IMR-90 (cell line): ENCODE data around the gene PPFIBP2. TPM values are rescaled to one million over a fixed set of nuclear protein-coding genes. Genes with fewer than 3 reads are reported as not detected.

Source experiments
- ATAC-seq: fragments of 200-7000 bp; cut with Tn5 transposase; 2 replicates; pipeline ENCODE4 v1.9.1; 2020; ENCODE audit warnings: low read depth, mild to moderate bottlenecking, moderate library complexity
- BruUV-seq: library from RNA; stranded (reverse); fragments of 400-500 nt; replicated peaks from 2 replicates; lab custom pipeline; 2021; lab: Mats Ljungman, UMichigan
- CTCF ChIA-PET: fragments of 300-600 bp; formaldehyde crosslinking; extraction: SDS; loops from one replicate; lab custom pipeline; 2021; ENCODE audit warnings: antibody characterized with exemption; lab: Yijun Ruan, JAX
- POLR2A ChIA-PET: fragments of 300-600 bp; sonication (Branson Sonifier 250); formaldehyde crosslinking; loops from one replicate; lab custom pipeline; 2022; ENCODE audit warnings: antibody characterized with exemption; ENCODE audit not compliant: unreplicated experiment; lab: Charles Lee
- DNase-seq: peaks from one replicate; pipeline ENCODE4 v3.0.0; 2013
- H2AFZ ChIP-seq: replicated peaks from 2 replicates; pipeline ENCODE3; 2013; ENCODE audit warnings: low read length, mild to moderate bottlenecking; ENCODE audit not compliant: poor library complexity
- H2AK5ac ChIP-seq: 2 replicates; pipeline ENCODE4 v1.6.1; 2013; ENCODE audit warnings: low read depth, low read length, inconsistent platforms
- H2AK9ac ChIP-seq: replicated peaks from 2 replicates; pipeline ENCODE3; 2013; ENCODE audit warnings: mild to moderate bottlenecking, low read depth, low read length, moderate library complexity; ENCODE audit not compliant: poor library complexity
- H2BK120ac ChIP-seq: 2 replicates; pipeline ENCODE4 v1.6.1; 2013; ENCODE audit warnings: low read depth, low read length, inconsistent platforms
- H2BK15ac ChIP-seq: 3 replicates; pipeline ENCODE4 v1.6.1; 2013; ENCODE audit warnings: low read depth, low read length, inconsistent platforms
- H2BK20ac ChIP-seq: 2 replicates; pipeline ENCODE4 v1.6.1; 2013; ENCODE audit warnings: low read depth, mild to moderate bottlenecking, inconsistent platforms, low read length, moderate library complexity
- H2BK5ac ChIP-seq: 2 replicates; pipeline ENCODE4 v1.6.1; 2013; ENCODE audit warnings: mild to moderate bottlenecking, low read depth, low read length, inconsistent platforms; ENCODE audit not compliant: poor library complexity, severe bottlenecking
- H3K14ac ChIP-seq: replicated peaks from 2 replicates; pipeline ENCODE4 v1.6.1; 2013; ENCODE audit warnings: low read depth, low read length, inconsistent platforms
- H3K18ac ChIP-seq: 2 replicates; pipeline ENCODE4 v1.6.1; 2013; ENCODE audit warnings: low read depth, low read length, control low read depth
- H3K23ac ChIP-seq: 2 replicates; pipeline ENCODE4 v1.6.1; 2013; ENCODE audit warnings: low read depth, low read length, inconsistent platforms
- H3K27ac ChIP-seq: 2 replicates; pipeline ENCODE4 v1.5.1; 2013; ENCODE audit warnings: mild to moderate bottlenecking, control low read depth, low read length; ENCODE audit not compliant: insufficient read depth
- H3K27me3 ChIP-seq: 2 replicates; pipeline ENCODE4 v1.6.1; 2013; ENCODE audit warnings: low read length; ENCODE audit not compliant: control insufficient read depth, insufficient read depth
- H3K36me3 ChIP-seq: 2 replicates; pipeline ENCODE4 v1.6.1; 2013; ENCODE audit warnings: low read length, mixed read lengths; ENCODE audit not compliant: control insufficient read depth, insufficient read depth
- H3K4ac ChIP-seq: 2 replicates; pipeline ENCODE4 v1.6.1; 2013; ENCODE audit warnings: low read depth, low read length, inconsistent platforms
- H3K4me1 ChIP-seq: 2 replicates; pipeline ENCODE4 v1.6.1; 2013; ENCODE audit warnings: low read length, mixed read lengths; ENCODE audit not compliant: control insufficient read depth, insufficient read depth
- H3K4me2 ChIP-seq: 2 replicates; pipeline ENCODE4 v1.6.1; 2013; ENCODE audit warnings: low read depth, mild to moderate bottlenecking, control low read depth, low read length, moderate library complexity
- H3K4me3 ChIP-seq: 2 replicates; pipeline ENCODE4 v1.5.1; 2013; ENCODE audit warnings: low read depth, mild to moderate bottlenecking, control low read depth, low read length, moderate library complexity; ENCODE audit not compliant: insufficient read depth
- H3K56ac ChIP-seq: 2 replicates; pipeline ENCODE4 v1.6.1; 2013; ENCODE audit warnings: low read length, inconsistent platforms; ENCODE audit not compliant: insufficient read depth; ENCODE audit errors: extremely low read depth
- H3K79me1 ChIP-seq, 2 experiments: 2 replicates each; pipeline ENCODE4 v1.6.1; 2013; ENCODE audit warnings: low read length in 2 of 2, inconsistent platforms in 1 of 2, low read depth in 1 of 2
- H3K9ac ChIP-seq: 2 replicates; pipeline ENCODE4 v1.6.1; 2013; ENCODE audit warnings: low read depth, low read length, control low read depth
- H3K9me1 ChIP-seq: 2 replicates; pipeline ENCODE4 v1.6.1; 2013; ENCODE audit warnings: low read length, inconsistent platforms; ENCODE audit not compliant: insufficient read depth
- H3K9me3 ChIP-seq: 2 replicates; pipeline ENCODE4 v1.6.1; 2013; ENCODE audit warnings: low read length; ENCODE audit not compliant: control insufficient read depth, insufficient read depth
- H4K20me1 ChIP-seq: 2 replicates; pipeline ENCODE4 v1.6.1; 2013; ENCODE audit warnings: low read length, inconsistent platforms; ENCODE audit not compliant: insufficient read depth
- H4K5ac ChIP-seq: 2 replicates; pipeline ENCODE4 v1.6.1; 2013; ENCODE audit warnings: mild to moderate bottlenecking, low read depth, low read length, control low read depth
- H4K8ac ChIP-seq, 2 experiments: 2 replicates each; pipeline ENCODE4 v1.6.1; 2013; ENCODE audit warnings: low read depth in 2 of 2, low read length in 2 of 2, control low read depth in 1 of 2, inconsistent platforms in 1 of 2
- H4K91ac ChIP-seq: 2 replicates; pipeline ENCODE4 v1.6.1; 2013; ENCODE audit warnings: low read depth, low read length, inconsistent platforms; ENCODE audit not compliant: insufficient read depth
- BHLHE40 ChIP-seq: fragments of 150-350 bp; IDR thresholded peaks from 2 replicates; pipeline ENCODE4 v1.6.1; 2016; ENCODE audit warnings: mild to moderate bottlenecking, low read depth, low read length
- CEBPB ChIP-seq: IDR thresholded peaks from 2 replicates; pipeline ENCODE4 v1.6.1; 2012; ENCODE audit warnings: low read depth, low read length, improper control_type of control experiment
- CHD1 ChIP-seq: IDR thresholded peaks from 2 replicates; pipeline ENCODE4 v1.6.1; 2012; ENCODE audit warnings: low read depth, low read length, improper control_type of control experiment
- ELK1 ChIP-seq: fragments of 150-350 bp; IDR thresholded peaks from 2 replicates; pipeline ENCODE4 v1.6.1; 2016; ENCODE audit warnings: low read depth, mild to moderate bottlenecking, low read length, moderate library complexity, borderline replicate concordance
- MAZ ChIP-seq: IDR thresholded peaks from 2 replicates; pipeline ENCODE4 v1.6.1; 2012; ENCODE audit warnings: low read depth, mild to moderate bottlenecking, low read length, improper control_type of control experiment, moderate library complexity, borderline replicate concordance
- MXI1 ChIP-seq: IDR thresholded peaks from 2 replicates; pipeline ENCODE4 v1.6.1; 2012; ENCODE audit warnings: low read depth, mild to moderate bottlenecking, low read length, moderate library complexity, borderline replicate concordance
- NFE2L2 ChIP-seq: fragments of 150-350 bp; IDR thresholded peaks from 2 replicates; pipeline ENCODE4 v1.6.1; 2016; ENCODE audit warnings: low read depth, mild to moderate bottlenecking, low read length
- POLR2A ChIP-seq: IDR thresholded peaks from 2 replicates; pipeline ENCODE4 v1.6.1; 2012; ENCODE audit warnings: mild to moderate bottlenecking, low read depth, low read length
- RAD21 ChIP-seq: IDR thresholded peaks from 2 replicates; pipeline ENCODE4 v1.6.1; 2012; ENCODE audit warnings: low read length, improper control_type of control experiment
- RCOR1 ChIP-seq: IDR thresholded peaks from 2 replicates; pipeline ENCODE4 v1.6.1; 2012; ENCODE audit warnings: mild to moderate bottlenecking, low read length, improper control_type of control experiment; ENCODE audit not compliant: insufficient replicate concordance
- RFX5 ChIP-seq: IDR thresholded peaks from 2 replicates; pipeline ENCODE4 v1.8.0; 2012; ENCODE audit warnings: low read depth, mild to moderate bottlenecking, low read length, moderate library complexity
- SMC3 ChIP-seq: fragments of 150-350 bp; IDR thresholded peaks from 2 replicates; pipeline ENCODE4 v1.6.1; 2016; ENCODE audit warnings: low read depth, mild to moderate bottlenecking, antibody characterized with exemption, low read length, moderate library complexity
- USF2 ChIP-seq: fragments of 150-350 bp; IDR thresholded peaks from 2 replicates; pipeline ENCODE4 v1.6.1; 2017; ENCODE audit warnings: mild to moderate bottlenecking, antibody characterized with exemption, low read length, low read depth
- WGBS, 2 experiments: methylation state at CpG; one replicate each; pipeline versions ENCODE4 v1.1.5 to v1.1.7; 2013; ENCODE audit warnings: missing lambda C conversion rate in 2 of 2; ENCODE audit not compliant: insufficient read length in 1 of 2; ENCODE audit errors: extremely low coverage in 2 of 2; 5-methylcytosine and 5-hydroxymethylcytosine counted together
- dilution Hi-C: fragments of 300-500 bp; cut with HindIII; formaldehyde crosslinking; loops from one replicate; pipeline ENCODE4 v1.14.3; 2018; ENCODE audit warnings: low sequenced_read_pairs; ENCODE audit not compliant: unreplicated experiment
- in situ Hi-C: fragments of 300-500 bp; cut with MboI; formaldehyde crosslinking; loops from 3 replicates; pipeline ENCODE4 v1.14.3; 2019; ENCODE audit warnings: low sequenced_read_pairs, inconsistent platforms, mixed read lengths
- intact Hi-C: fragments of 100-400 bp; cut with micrococcal nuclease; formaldehyde crosslinking; loops from 2 replicates; pipeline ENCODE4 v1.10.0; 2022
- polyA plus RNA-seq, 3 experiments: library from polyadenylated mRNA; depleted of rRNA; stranded (reverse); fragments of >200 nt; gene quantifications; 2 replicates each; pipeline ENCODE4 v1.2.3, GENCODE V29; 2012; ENCODE audit warnings: low replicate concordance in 1 of 3
- total RNA-seq: library from RNA; depleted of rRNA; stranded (reverse); fragments of >200 nt; gene quantifications from 2 replicates; pipeline ENCODE4 v1.2.3, GENCODE V29; 2012

Gene PPFIBP2
- total and polyA plus RNA-seq, 2 of the 4 experiments (the other 2 are of a cell fraction), result 6.0 to 11.8 TPM

DNA sequence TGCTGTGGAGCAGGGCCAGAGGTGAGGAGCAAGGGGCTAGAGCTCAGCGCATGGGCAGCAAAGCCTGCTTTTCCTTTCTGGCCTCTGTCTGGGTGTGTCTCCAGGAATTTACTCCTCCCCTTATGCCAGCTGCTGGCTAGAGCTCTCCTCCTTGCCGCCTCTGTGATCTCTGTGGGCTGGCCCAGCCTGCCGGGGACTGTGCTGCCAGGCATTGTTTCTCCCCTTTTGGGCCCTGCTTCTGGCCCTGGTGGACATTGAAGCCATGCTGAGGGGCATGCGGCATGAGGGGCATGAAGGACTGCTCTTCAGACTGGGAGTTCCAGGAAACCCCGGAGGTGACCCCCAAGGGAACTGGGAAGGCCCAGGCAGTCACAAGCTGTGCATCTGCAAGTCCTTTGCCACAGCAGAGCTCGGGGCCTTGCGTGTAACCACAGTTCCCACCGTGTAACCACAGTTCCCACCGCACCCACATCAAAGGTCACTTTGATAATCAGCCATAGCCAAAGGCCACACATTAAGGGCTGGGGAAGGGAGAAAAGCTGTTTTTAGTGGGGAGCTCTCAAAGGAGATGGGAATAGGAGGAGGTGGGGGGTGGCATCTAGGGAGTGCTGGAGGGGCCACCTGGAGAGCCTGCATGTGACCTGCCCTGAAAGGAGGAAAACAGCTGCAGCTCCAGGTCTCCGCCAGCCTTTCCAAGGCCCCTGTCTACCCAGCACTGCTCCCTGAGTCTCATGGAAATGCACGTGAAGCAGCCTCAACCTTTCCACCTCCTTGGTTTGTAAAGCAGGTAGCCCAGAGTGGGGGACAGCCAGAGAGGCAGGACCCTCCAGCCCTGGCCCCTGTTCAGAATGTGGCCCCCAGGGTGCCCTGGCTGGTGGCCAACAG, 62.3 kb downstream of the PPFIBP2 start:
- Histone ChIP-seq H4K20me1 (no peaks in the 10 kb centered on the region), H3K56ac (no peak overlapping the region), H2BK20ac (peak overlapping the region; percentile 40; the same call in 1 of the 2 replicates), H2AFZ (peak overlapping the region; percentile 88), H3K79me1 (no peaks in the 10 kb centered on the region), H3K18ac (peak overlapping the region; percentile 85), H4K5ac (peak overlapping the region; percentile 53), H2AK5ac (peak overlapping the region; percentile 40), H3K4me1 (peaks cover 56% of the 10 kb centered on the region), H3K9ac (peak overlapping the region; percentile 46; the same call in 1 of the 2 replicates), H4K8ac (peak overlapping the region; percentile 64 to 73; a peak in 2 of 4 replicates), H3K36me3 (no peaks in the 10 kb centered on the region), H3K9me1 (peaks cover 14% of the 10 kb centered on the region), H3K14ac (0 out of 2 replicates have a peak overlapping the region, but pooled peaks have one; percentile 88), H4K91ac (peak overlapping the region; percentile 36; the same call in 1 of the 2 replicates), H2AK9ac (peak overlapping the region; percentile 55), H2BK5ac (peak overlapping the region; percentile 58), H3K4me3 (no peak overlapping the region), H2BK15ac (no peak overlapping the region; the same call in 2 of the 3 replicates), H3K9me3 (no peaks in the 10 kb centered on the region), H3K23ac (no peak overlapping the region), H2BK120ac (peak overlapping the region; percentile 45; the same call in 1 of the 2 replicates), H3K4ac (peak overlapping the region; percentile 54; the same call in 1 of the 2 replicates), H3K27ac (peak overlapping the region; percentile 78), H3K4me2 (no peak overlapping the region; the same call in 1 of the 2 replicates), H3K27me3 (no peaks in the 10 kb centered on the region)
- in situ Hi-C loops, result loop anchor here (10.0 kb wide), 1 partner anchor 109 kb away; no protein-coding TSS in a partner anchor
- dilution Hi-C loops, result no loop called here
- DNase-seq (no peak), ATAC-seq (no peak)
- BruUV-seq, result no TSS peak
- ChIA-PET CTCF (interaction anchor here (0.6 to 1.4 kb wide), 2 partner anchors 18 to 81 kb away, joined by 3 read pairs; no protein-coding TSS in a partner anchor), POLR2A (no interaction called here)
- WGBS, 2 experiments, result 75% methylated on average over 2 of the region's 11 CpGs; no CpG with 5 or more reads in 1 of the 2 experiments
- intact Hi-C loops, result loop anchor here (10.0 kb wide), 1 partner anchor 319 kb away; no protein-coding TSS in a partner anchor
- TF ChIP-seq RAD21 (no peak), SMC3 (no peak), MXI1 (no peak), CHD1 (no peak), USF2 (no peak), ELK1 (no peak), MAZ (no peak), CEBPB (no peak), RCOR1 (no peak), RFX5 (no peak), POLR2A (no peak), NFE2L2 (no peak), BHLHE40 (no peak)
